Stimulated activated CD4-positive, alpha-beta T cell treated with anti-CD3 and anti-CD28 coated beads, Interleukin-4, amount 100 ng/mL, for 4 hours (primary cell): ENCODE results near the gene DPYD.
"Not testable (repeated sequence)": the region's sequence is repeated elsewhere in the genome, so short reads cannot be mapped to it uniquely, and the experiment has no call there.

Experiments
- DNase-seq, 2 experiments: peaks; one replicate each; pipeline ENCODE4 v3.0.0-alpha.2; 2020

Gene DPYD

GRCh38 chr1:97350241-97350640 lies 570.6 kb downstream of the DPYD start:
- no peak for DNase-seq

DNA sequence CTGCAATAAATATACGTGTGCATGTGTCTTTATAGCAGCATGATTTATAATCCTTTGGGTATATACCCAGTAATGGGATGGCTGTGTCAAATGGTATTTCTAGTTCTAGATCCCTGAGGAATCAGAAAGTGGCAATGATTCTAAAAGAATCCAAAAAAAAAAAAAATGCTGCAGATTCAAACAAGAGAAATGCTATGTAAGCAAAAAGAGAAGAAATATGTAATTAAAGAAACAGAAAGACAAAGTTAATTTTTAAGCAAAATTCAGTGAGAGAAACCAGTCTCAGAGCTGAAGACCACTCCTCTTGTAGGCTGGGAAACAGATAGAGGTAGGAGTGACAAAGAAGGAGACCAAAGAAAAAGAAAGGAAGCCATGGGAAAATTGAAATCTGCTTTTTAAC lies 571.0 kb downstream of the DPYD start:
- DNase-seq = not testable (repeated sequence)

GRCh38 chr1:97348599-97349265 lies 572.1 kb downstream of the DPYD start:
- DNase-seq = no peak

DNA sequence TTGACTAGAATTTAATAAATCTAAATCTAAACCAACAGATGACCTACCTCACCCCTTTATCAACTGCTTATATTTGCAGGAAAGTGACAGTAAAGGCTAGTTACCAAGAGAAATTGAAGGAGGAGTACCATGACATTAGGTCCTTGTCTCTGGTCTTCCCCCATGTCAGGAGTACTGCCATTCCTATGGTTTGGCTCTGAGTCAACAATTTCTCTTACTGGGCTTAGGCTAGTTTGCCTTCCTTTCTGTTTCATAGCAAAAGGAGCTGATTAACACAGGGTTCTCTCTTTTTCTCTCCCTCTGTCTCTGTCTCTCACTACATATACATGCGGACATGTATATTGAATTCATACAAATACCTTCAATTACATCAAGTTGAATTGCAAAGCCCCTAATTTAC lies 579.9 kb downstream of the DPYD start:
- no peak for DNase-seq

GRCh38 chr1:97338347-97338746 lies 582.5 kb downstream of the DPYD start:
- no peak for DNase-seq

DNA sequence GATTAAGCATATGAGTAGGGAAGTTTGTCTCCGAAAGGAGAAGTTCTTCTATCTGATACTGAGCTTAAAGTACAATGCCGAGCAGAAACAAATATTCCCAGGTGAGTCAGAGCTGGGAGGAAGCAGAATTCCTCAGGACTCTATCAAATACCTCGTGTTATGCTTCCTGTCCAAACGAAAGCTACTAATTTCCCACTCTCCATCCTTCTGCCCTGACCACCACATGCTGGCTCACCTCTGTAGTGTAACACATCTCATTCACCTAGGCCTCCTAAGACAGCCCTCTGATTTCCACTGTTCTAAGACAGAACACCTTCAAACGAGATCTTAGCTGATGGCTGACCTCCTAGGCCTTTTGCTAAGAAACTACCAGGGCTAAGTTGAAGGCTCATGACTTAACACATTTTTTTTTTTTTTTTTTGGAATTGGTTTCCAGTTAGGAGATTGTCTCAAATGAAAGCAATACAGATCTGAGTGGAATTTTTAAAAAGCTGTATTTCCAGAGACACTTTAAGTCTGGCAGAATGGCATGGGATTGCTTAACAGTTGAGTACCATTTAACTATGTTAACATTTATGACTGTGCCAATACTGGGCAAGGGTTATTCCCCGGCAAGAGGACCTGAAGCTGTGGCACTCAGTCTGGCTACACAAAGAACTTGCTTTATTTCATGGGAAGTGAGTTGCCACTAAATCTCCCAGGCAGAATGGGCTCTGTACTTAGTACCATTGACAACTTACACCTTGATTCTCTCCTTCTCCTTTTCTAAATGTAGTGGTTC lies 583.4 kb downstream of the DPYD start:
- no peak for DNase-seq

DNA sequence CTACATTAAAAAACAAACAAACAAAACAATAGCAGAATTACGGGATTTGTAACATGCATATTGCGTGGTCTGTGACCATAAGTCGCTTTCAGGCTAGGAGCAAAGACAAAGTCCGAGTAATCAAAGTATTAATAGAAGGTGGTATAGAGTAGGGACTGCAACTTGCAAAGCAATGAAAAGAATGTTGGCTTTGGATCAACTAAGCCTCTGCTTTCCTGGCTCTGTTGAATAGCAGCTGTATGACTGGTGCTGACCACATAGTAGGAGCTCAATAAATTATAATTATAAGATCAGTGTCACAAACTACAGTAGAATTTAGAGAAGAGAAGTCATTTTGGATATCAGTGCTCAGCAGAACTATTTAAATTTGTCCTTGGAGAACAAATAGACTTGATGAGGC lies 586.4 kb downstream of the DPYD start:
- no peak for DNase-seq

GRCh38 chr1:97332716-97333115 lies 588.1 kb downstream of the DPYD start:
- no peak for DNase-seq

GRCh38 chr1:97331165-97331564 lies 589.7 kb downstream of the DPYD start:
- no peak for DNase-seq

- no peak for DNase-seq
Observed at GRCh38 chr1:97314685-97315084, 606.1 kb downstream of the DPYD start.

DNA sequence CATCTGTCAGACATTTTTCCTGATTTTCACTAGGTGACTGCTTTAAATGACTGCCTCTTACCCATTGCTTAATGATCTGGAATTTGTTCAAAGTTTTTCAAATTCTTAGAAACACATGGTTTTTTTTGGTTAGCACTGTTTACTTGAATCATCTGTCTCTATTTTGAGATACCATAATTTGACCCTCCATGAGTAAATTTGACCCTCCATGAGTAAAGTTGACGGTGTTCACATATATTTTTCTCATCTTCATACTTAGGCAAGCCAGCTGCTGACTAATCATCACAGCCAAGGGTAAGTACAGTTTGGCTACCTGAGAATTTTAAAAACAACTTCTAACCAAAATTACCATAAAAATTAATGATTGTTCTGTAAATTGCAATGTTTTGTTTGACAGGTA lies 612.7 kb downstream of the DPYD start:
- DNase-seq = no peak

DNA sequence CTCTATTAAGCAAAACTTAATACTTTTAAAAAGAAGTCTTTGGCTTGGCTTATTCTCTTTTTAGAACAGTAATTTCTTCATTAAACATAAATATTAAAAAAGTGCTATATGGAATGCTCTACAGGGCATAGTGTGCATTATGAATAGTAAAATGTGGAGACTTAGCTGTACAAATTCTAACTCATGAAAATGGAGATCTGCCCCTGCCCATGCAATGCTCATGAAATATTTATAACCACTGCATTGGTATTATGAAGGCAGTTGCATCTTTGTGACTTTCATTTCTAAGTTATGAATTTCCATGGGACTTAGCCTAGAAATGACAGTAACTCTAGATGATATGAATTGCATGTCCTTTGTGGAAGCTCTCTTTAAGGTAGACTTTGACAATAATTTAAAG lies 613.3 kb downstream of the DPYD start:
- no peak for DNase-seq

GRCh38 chr1:97307151-97307550 lies 613.7 kb downstream of the DPYD start:
- DNase-seq = no peak

DNA sequence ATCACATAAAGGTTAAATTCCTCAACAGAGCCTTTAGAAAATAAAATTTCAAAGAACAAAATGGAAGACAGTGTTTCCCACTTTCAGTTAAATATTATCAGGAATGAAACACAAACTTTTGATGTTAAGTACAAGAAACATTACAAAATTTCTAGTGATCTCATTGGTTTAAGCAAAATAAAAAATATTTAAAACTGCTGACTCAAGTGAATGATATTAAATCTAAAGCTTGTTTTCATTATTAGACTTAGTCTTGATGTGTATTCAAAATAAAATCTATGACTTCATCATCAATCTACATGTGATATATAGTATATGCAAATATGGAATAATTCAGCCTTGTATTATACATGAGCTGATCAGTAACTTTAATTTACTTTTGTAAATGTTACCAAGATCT lies 614.3 kb downstream of the DPYD start:
- DNase-seq = no peak

DNA sequence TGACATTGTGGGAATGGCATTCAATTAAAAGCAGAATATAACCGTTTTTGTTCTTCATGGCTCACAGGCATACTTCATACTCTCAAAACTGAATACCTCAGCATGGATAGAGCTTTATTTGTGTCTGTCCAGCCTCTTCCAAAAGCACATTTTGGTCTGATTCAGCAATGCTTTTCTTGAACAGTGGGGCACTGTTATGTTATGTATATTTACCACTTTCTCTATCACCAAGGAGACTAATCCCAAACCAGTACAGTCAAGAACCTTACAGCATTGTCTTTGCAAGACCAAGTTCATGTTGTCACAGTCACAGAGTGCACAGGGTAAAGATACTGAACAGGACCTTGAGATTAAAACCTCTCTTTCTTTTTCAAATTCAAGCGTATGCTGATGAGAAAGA lies 616.5 kb downstream of the DPYD start:
- no peak for DNase-seq

GRCh38 chr1:97298966-97299365 lies 621.9 kb downstream of the DPYD start:
- no peak for DNase-seq

GRCh38 chr1:97297611-97298010 lies 623.2 kb downstream of the DPYD start:
- no peak for DNase-seq

- no peak for DNase-seq
Observed at GRCh38 chr1:97281962-97282361, 638.9 kb downstream of the DPYD start.

GRCh38 chr1:97277891-97278654 lies 642.8 kb downstream of the DPYD start:
- DNase-seq = no peak

DNA sequence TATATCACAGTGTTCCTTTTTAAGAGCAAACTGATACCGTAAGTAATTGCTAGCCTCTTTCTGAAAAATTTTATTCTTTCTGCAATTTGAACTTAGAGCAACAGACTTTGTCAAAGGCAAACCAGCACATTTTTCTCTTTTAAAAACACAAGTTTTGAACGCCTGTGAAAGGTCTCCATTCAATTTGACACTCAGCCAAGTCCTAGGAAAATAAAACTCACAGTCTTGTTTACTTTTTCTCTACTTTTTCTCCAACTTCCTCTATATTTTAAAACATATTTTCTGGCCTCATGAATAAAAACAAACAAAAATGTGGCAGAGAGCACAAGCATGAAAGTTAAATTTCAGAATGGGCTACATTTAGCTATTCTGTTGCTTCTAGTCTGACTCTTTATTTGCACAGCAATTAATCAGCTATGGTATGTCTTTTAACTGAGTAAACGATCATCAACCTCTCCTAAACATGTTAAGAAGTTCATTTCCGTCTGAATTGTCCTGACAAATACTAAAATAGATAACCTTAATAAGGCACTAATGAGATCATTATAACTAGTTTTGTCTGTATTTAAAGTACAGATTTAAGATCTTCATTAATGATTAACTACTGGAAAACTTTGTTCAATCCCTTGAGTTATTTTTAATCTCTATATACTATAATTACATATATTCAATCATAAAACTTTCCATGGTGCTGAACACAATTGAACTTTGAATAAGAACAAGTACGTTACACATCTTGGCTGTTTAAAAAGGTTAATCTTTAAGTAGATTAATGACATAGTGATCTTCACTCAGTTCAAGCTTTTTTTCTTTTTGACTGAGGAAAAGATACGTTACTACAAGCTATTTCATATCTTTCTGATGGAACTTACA lies 648.7 kb downstream of the DPYD start:
- no peak for DNase-seq

- DNase-seq = no peak
Observed at GRCh38 chr1:97270508-97271307, 650.1 kb downstream of the DPYD start.

DNA sequence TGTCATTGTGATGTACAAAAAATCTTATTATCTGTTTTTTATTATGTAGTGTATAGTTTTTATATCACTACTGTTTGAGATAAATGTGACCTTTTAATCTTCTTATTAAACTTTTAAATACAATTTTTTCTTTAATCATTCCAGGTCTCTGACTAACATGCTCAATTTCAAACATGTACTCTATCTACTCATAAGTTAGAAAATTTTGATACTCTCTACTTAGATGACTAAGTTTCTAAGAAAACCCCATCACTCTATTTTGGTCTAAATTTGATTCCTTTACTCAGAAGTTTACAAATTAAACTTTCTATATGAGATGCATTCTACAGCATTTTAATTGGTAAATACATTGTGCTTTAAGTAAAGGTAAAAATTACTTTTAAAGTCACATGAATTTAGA lies 655.2 kb downstream of the DPYD start:
- no peak for DNase-seq
